HepG2 (cell line): ENCODE measurements around the gene ANKRD42. TPM values are rescaled to one million over a fixed set of nuclear protein-coding genes. Genes with fewer than 3 reads are reported as not detected.

Experiments
- CC2D1A ChIP-seq: sonication (generic); formaldehyde crosslinking; IDR thresholded peaks from 2 replicates; pipeline ENCODE4 v1.8.1; 2023; ENCODE audit warnings: mild to moderate bottlenecking, missing genetic modification reagents
- CREB3 ChIP-seq: sonication (generic); formaldehyde crosslinking; IDR thresholded peaks from 2 replicates; pipeline ENCODE4 v1.5.0; 2020; ENCODE audit warnings: missing genetic modification reagents
- ETS1 ChIP-seq: sonication (generic); formaldehyde crosslinking; IDR thresholded peaks from 2 replicates; pipeline ENCODE4 v1.4.0; 2020; ENCODE audit warnings: missing genetic modification reagents
- ISL2 ChIP-seq: sonication (generic); formaldehyde crosslinking; IDR thresholded peaks from 2 replicates; pipeline ENCODE4 v1.5.0; 2020; ENCODE audit warnings: missing genetic modification reagents
- KDM5B ChIP-seq: sonication (generic); formaldehyde crosslinking; IDR thresholded peaks from 2 replicates; pipeline ENCODE4 v1.4.0; 2020; ENCODE audit warnings: missing genetic modification reagents, mild to moderate bottlenecking, borderline replicate concordance
- KLF15 ChIP-seq: sonication (generic); formaldehyde crosslinking; IDR thresholded peaks from 2 replicates; pipeline ENCODE4 v1.8.1; 2023; ENCODE audit warnings: borderline replicate concordance, mild to moderate bottlenecking, inconsistent platforms, missing genetic modification reagents, mixed read lengths
- MAZ ChIP-seq, 2 experiments: sonication (generic) in 1 of 2; formaldehyde crosslinking in 1 of 2; IDR thresholded peaks; 2 replicates each; pipeline versions ENCODE4 v1.5.0 to v1.6.1; 2012 to 2020; ENCODE audit warnings: low read depth in 2 of 2, mild to moderate bottlenecking in 2 of 2, borderline replicate concordance in 1 of 2, improper control_type of control experiment in 1 of 2, low read length in 1 of 2, missing genetic modification reagents in 1 of 2, moderate library complexity in 1 of 2
- PATZ1 ChIP-seq: sonication (generic); formaldehyde crosslinking; IDR thresholded peaks from 2 replicates; pipeline ENCODE4 v1.4.0; 2020; ENCODE audit warnings: missing genetic modification reagents
- SAFB2 ChIP-seq: sonication (generic); formaldehyde crosslinking; IDR thresholded peaks from 2 replicates; pipeline ENCODE4 v1.5.1; 2020; ENCODE audit warnings: missing genetic modification reagents, low read depth, mild to moderate bottlenecking, borderline replicate concordance
- XBP1 ChIP-seq: sonication (generic); formaldehyde crosslinking; IDR thresholded peaks from 2 replicates; pipeline ENCODE4 v1.5.0; 2020; ENCODE audit warnings: missing genetic modification reagents
- ZFYVE20 ChIP-seq: sonication (generic); formaldehyde crosslinking; IDR thresholded peaks from 2 replicates; pipeline ENCODE4 v1.8.0; 2023; ENCODE audit warnings: low read depth, mild to moderate bottlenecking, moderate library complexity, missing genetic modification reagents, borderline replicate concordance
- ZNF230 ChIP-seq: sonication (generic); formaldehyde crosslinking; IDR thresholded peaks from 2 replicates; pipeline ENCODE4 v1.4.0; 2020; ENCODE audit warnings: mild to moderate bottlenecking, missing genetic modification reagents
- ZNF256 ChIP-seq: sonication (generic); formaldehyde crosslinking; conservative IDR thresholded peaks from 2 replicates; pipeline ENCODE4 v1.4.0; 2020; ENCODE audit warnings: missing genetic modification reagents
- ZNF687 ChIP-seq: sonication (generic); formaldehyde crosslinking; IDR thresholded peaks from 2 replicates; pipeline ENCODE4 v1.5.1; 2020; ENCODE audit warnings: mild to moderate bottlenecking, missing genetic modification reagents, moderate library complexity
- polyA plus RNA-seq, 8 experiments: library from polyadenylated mRNA; depleted of rRNA in 3 of 8; stranded (reverse) in 7 of 8; unstranded in 1 of 8; fragments of >200 nt; fragmentation: Illumina TruSeq in 4 of 8; extraction: Trizol in 4 of 8; gene quantifications; 2 replicates each; pipeline versions ENCODE4 v1.2.1 to v1.2.3, GENCODE V29; 2011 to 2016; ENCODE audit warnings: low read depth in 4 of 8, missing spikeins in 1 of 8, mixed read lengths in 1 of 8; ENCODE audit not compliant: insufficient read depth in 1 of 8
- total RNA-seq, 5 experiments: library from RNA; depleted of rRNA; stranded (reverse); fragments of >200 nt; fragmentation: Illumina TruSeq; extraction: Trizol; gene quantifications; 2 replicates each; pipeline ENCODE4 v1.2.3, GENCODE V29; 2016; ENCODE audit warnings: low read depth in 1 of 5
- TF ChIP-seq, protein P1 (sequence below): IDR thresholded peaks from 2 replicates; pipeline ENCODE4 v1.6.1; 2016; ENCODE audit warnings: control low read depth
- TF ChIP-seq, protein P2 (sequence below): sonication (generic); formaldehyde crosslinking; IDR thresholded peaks from 2 replicates; pipeline ENCODE4 v1.9.0; 2021; ENCODE audit warnings: missing genetic modification reagents, borderline replicate concordance

ANKRD42 gene
- total and polyA plus RNA-seq, 2 of the 13 experiments (the other 11 are each of a cell fraction or from before 2014, with no cell fraction given): 2.2 to 3.7 TPM

- TF ChIP-seq PATZ1: peak; percentile 85
- no peak for TF ChIP-seq ZNF256
- TF ChIP-seq, protein P1, sequence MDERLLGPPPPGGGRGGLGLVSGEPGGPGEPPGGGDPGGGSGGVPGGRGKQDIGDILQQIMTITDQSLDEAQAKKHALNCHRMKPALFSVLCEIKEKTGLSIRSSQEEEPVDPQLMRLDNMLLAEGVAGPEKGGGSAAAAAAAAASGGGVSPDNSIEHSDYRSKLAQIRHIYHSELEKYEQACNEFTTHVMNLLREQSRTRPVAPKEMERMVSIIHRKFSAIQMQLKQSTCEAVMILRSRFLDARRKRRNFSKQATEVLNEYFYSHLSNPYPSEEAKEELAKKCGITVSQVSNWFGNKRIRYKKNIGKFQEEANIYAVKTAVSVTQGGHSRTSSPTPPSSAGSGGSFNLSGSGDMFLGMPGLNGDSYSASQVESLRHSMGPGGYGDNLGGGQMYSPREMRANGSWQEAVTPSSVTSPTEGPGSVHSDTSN (CRISPR knock-in tag): peak; percentile 98
- TF ChIP-seq, protein P2, sequence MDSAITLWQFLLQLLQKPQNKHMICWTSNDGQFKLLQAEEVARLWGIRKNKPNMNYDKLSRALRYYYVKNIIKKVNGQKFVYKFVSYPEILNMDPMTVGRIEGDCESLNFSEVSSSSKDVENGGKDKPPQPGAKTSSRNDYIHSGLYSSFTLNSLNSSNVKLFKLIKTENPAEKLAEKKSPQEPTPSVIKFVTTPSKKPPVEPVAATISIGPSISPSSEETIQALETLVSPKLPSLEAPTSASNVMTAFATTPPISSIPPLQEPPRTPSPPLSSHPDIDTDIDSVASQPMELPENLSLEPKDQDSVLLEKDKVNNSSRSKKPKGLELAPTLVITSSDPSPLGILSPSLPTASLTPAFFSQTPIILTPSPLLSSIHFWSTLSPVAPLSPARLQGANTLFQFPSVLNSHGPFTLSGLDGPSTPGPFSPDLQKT (CRISPR knock-in tag): no peak
- no peak for TF ChIP-seq ZFYVE20 (CRISPR knock-in tag)
- TF ChIP-seq KLF15 (CRISPR knock-in tag): no peak
- TF ChIP-seq ZNF230: 0 out of 2 replicates have a peak, but pooled peaks have one; percentile 23
- TF ChIP-seq XBP1: no peak
- TF ChIP-seq SAFB2: no peak
- no peak for TF ChIP-seq CREB3 (CRISPR knock-in tag)
- no peak for TF ChIP-seq KDM5B (CRISPR knock-in tag)
- TF ChIP-seq CC2D1A: no peak
- TF ChIP-seq MAZ (IDR thresholded peaks at IDR 0.05; ENCODE audit: borderline replicate concordance, low read depth, low read length): peak; percentile 99
- TF ChIP-seq MAZ (CRISPR knock-in tag; IDR thresholded peaks at IDR 0.05; ENCODE audit: low read depth): peak; percentile 65
- TF ChIP-seq ZNF687 (CRISPR knock-in tag): peak; percentile 43; the same call in 1 of the 2 replicates
- no peak for TF ChIP-seq ISL2 (CRISPR knock-in tag)
- no peak for TF ChIP-seq ETS1
These were observed 37.1 kb upstream of the ANKRD42 start (continued) for GRCh38 chr11:83156144-83156995.
